Epithelial cell of esophagus (primary cell): ENCODE measurements around the gene CLK1.

Experiments used
- DNase-seq: peaks from one replicate; pipeline ENCODE4 v3.0.0; 2010; ENCODE audit warnings: low read depth
- H3K4me3 ChIP-seq: 2 replicates; pipeline ENCODE4 v1.5.1; 2011; ENCODE audit warnings: mild to moderate bottlenecking, low read length, control low read depth
- CTCF ChIP-seq: IDR thresholded peaks from 2 replicates; pipeline ENCODE4 v1.5.1; 2011; ENCODE audit warnings: low read depth, mild to moderate bottlenecking, low read length, control low read depth, inconsistent platforms; ENCODE audit not compliant: insufficient read depth; ENCODE audit errors: missing control alignments

Gene CLK1

DNA sequence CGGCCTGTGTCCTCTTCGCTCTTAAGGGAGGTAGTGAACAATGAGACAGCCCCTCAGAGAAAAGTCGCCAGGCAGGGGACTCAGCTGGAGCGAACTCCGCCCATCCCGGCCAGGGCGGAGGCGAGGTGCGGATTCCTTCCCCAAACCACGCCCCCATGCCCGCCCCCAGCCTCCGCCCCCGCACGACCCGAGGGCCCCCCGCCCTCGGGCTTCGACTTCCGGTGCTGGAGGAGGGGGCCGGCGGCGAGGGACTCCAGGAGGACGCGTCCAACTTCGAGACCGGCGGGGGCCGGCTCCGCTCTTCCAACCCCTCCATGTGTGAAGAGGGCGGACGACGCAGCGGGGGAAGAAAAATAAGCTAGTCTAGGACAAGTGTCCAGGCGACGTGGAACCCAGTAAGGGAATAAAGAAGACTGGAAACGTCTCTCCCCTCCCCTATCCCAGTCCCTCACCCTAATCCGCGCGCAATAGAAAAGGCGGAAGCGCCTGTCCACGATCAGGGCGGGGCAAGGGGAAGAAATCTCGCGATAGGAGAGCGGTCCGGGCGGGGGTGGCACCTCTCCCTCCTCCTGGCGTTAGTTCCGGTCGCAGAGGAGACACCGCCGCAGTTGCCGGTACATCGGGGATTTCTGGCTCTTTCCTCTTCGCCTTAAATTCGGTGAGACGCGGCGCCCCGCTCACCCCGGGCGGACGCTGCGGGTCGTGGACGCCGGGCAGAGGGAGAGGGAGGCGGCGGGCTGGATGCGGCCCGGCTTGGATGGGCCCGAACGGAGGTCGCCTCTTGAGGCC is 52.9 kb downstream of the CLK1 start, which contains the start of gene BZW1:
Gene BZW1 (plus strand): TSS at position 578 of the 789 bp plus-strand sequence. CDS start 1,308 bp downstream, outside the sequence.
- peak; percentile 97 for DNase-seq
- H3K4me3 ChIP-seq, result peak within 1 kb of the TSS; percentile 83
- no peak for TF ChIP-seq CTCF

- TF ChIP-seq CTCF, result no peak
- DNase-seq, result no peak
- peak overlapping the region; percentile 83 for H3K4me3 ChIP-seq
Observed at GRCh38 chr2:200810998-200811332, 53.5 kb downstream of the CLK1 start.

- peak; percentile 63 for DNase-seq
- no peak for TF ChIP-seq CTCF
- H3K4me3 ChIP-seq, result peak overlapping the region; percentile 83
Observed at GRCh38 chr2:200810252-200810997, 54.0 kb downstream of the CLK1 start.

DNA sequence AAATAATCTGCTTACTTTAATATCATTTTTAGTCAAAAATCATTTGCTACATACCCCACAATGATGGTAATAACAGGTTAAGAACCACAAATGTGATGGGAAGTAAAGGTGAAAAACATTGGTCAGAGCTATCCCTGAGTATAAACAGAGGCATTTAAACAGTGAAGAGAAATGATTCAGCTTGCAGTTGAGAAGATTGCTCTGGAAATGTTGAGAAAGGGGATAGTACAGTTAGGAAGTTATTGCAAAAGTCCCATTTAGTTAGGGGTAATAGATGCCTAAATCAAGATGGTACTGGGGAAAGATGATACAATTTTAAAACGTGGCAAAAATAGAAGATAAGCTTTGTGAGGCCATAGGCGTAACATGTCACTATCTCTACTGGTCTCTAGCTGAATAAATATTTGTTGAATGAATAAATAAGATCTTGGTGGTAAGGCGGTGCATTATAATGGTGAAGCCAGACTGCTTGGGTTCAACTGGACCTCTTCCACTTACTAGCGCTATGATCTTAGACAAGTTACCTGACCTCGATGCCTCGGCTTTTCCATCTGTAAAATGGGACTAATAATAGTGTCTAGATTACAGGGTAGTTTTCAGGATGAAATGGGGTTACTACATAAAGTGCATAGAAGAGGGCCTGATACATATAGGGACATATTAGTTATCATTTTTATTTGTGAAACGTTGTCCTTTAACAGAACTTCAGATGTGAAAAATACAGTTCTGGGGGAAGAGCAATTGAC is 54.8 kb downstream of the CLK1 start:
- no peak for TF ChIP-seq CTCF
- no peak overlapping the region for H3K4me3 ChIP-seq

More for the DNA sequence above, 54.8 kb downstream of the CLK1 start:
- no peak for DNase-seq
